A549 (cell line): ENCODE measurements around the gene GPNMB. TPM values are rescaled to one million over a fixed set of nuclear protein-coding genes. Genes with fewer than 3 reads are reported as not detected.

Experiments
- ATAC-seq, 2 experiments: fragments of 200-7000 bp in 1 of 2; fragments of >200 bp in 1 of 2; cut with Nextera tagmentation in 1 of 2; cut with Tn5 transposase in 1 of 2; 3 replicates each; pipeline versions ENCODE4 v1.8.0 to v1.9.1; 2018 to 2020; ENCODE audit warnings: mild to moderate bottlenecking in 1 of 2, moderate library complexity in 1 of 2
- CTCF ChIA-PET: fragments of 300-600 bp; sonication (Branson Sonifier 250); formaldehyde crosslinking; extraction: SDS; loops from one replicate; lab custom pipeline; 2021; ENCODE audit warnings: antibody characterized with exemption, inconsistent platforms; lab: Yijun Ruan, JAX
- POLR2A ChIA-PET: fragments of 350-600 bp; formaldehyde crosslinking; extraction: SDS; loops from one replicate; lab custom pipeline; 2021; ENCODE audit warnings: antibody characterized with exemption, inconsistent platforms; lab: Yijun Ruan, JAX
- DNase-seq, 2 experiments: peaks; one replicate each; pipeline versions ENCODE4 v3.0.0 to v3.0.0-alpha.2; 2011 to 2016; ENCODE audit warnings: low read depth in 1 of 2, low spot score in 1 of 2
- FAIRE-seq: peaks from 2 replicates; lab custom pipeline; 2011; peaks lifted over from hg19 to GRCh38; lab: Jason Lieb, UNC
- H3K27ac ChIP-seq, 2 experiments: fragments of >200 bp; sonication (Bioruptor Twin); formaldehyde crosslinking; 3 replicates each; pipeline ENCODE4 v1.5.1; 2016 to 2017
- H3K4me1 ChIP-seq: fragments of >200 bp; sonication (Bioruptor Twin); formaldehyde crosslinking; 3 replicates; pipeline ENCODE4 v1.6.1; 2016
- H3K4me2 ChIP-seq: fragments of >200 bp; sonication (Bioruptor Twin); formaldehyde crosslinking; 3 replicates; pipeline ENCODE4 v1.6.1; 2016
- H3K4me3 ChIP-seq: fragments of >200 bp; sonication (Bioruptor Twin); formaldehyde crosslinking; 3 replicates; pipeline ENCODE4 v1.5.1; 2016
- H3K9me3 ChIP-seq: fragments of >200 bp; sonication (Bioruptor Twin); formaldehyde crosslinking; 3 replicates; pipeline ENCODE4 v1.6.1; 2016
- CBX2 ChIP-seq: fragments of 200-600 bp; sonication (generic); IDR thresholded peaks from 2 replicates; pipeline ENCODE4 v1.6.1; 2016; ENCODE audit warnings: low read depth, mild to moderate bottlenecking, borderline replicate concordance
- CBX8 ChIP-seq: fragments of 200-600 bp; sonication (generic); IDR thresholded peaks from 2 replicates; pipeline ENCODE4 v1.6.1; 2016
- CEBPB ChIP-seq, 2 experiments: fragments of >200 bp in 1 of 2; sonication (Bioruptor Twin) in 1 of 2; formaldehyde crosslinking in 1 of 2; IDR thresholded peaks; 2 replicates each; pipeline ENCODE4 v1.6.1; 2012 to 2016
- CHD4 ChIP-seq: fragments of 200-600 bp; sonication (generic); IDR thresholded peaks from 2 replicates; pipeline ENCODE4 v1.6.1; 2016; ENCODE audit warnings: antibody characterized with exemption, mild to moderate bottlenecking, borderline replicate concordance
- FOSB ChIP-seq: fragments of 250-450 bp; sonication (Bioruptor Pico); IDR thresholded peaks from 2 replicates; pipeline ENCODE4 v1.5.0; 2020; ENCODE audit warnings: mild to moderate bottlenecking, moderate library complexity
- FOXS1 ChIP-seq: fragments of 250-450 bp; sonication (Bioruptor Pico); IDR thresholded peaks from 2 replicates; pipeline ENCODE4 v1.5.0; 2020; ENCODE audit warnings: mild to moderate bottlenecking, moderate library complexity
- GATA3 ChIP-seq: IDR thresholded peaks from 2 replicates; pipeline ENCODE4 v1.6.1; 2012; ENCODE audit warnings: borderline replicate concordance
- HDAC2 ChIP-seq: fragments of 200-600 bp; sonication (generic); IDR thresholded peaks from 2 replicates; pipeline ENCODE4 v1.6.1; 2016
- HOXA7 ChIP-seq: fragments of 250-450 bp; sonication (Bioruptor Pico); IDR thresholded peaks from 2 replicates; pipeline ENCODE4 v1.5.0; 2020; ENCODE audit warnings: mild to moderate bottlenecking, moderate library complexity
- HOXB5 ChIP-seq: fragments of 250-450 bp; sonication (Bioruptor Pico); IDR thresholded peaks from 2 replicates; pipeline ENCODE4 v1.5.0; 2020; ENCODE audit warnings: mild to moderate bottlenecking, moderate library complexity
- JUNB ChIP-seq: fragments of >200 bp; sonication (Bioruptor Twin); formaldehyde crosslinking; IDR thresholded peaks from 2 replicates; pipeline ENCODE4 v1.6.1; 2016
- KDM1A ChIP-seq: fragments of 200-600 bp; sonication (generic); IDR thresholded peaks from 2 replicates; pipeline ENCODE4 v1.6.1; 2016; ENCODE audit warnings: low read depth, mild to moderate bottlenecking
- KDM5A ChIP-seq: fragments of 200-600 bp; sonication (generic); IDR thresholded peaks from 2 replicates; pipeline ENCODE4 v1.6.1; 2016; ENCODE audit warnings: antibody characterized with exemption, mild to moderate bottlenecking
- NFE2L2 ChIP-seq: fragments of 150-350 bp; conservative IDR thresholded peaks from 2 replicates; pipeline ENCODE4 v1.6.1; 2014; ENCODE audit warnings: low read length
- NPAS2 ChIP-seq: fragments of 250-450 bp; sonication (Bioruptor Pico); IDR thresholded peaks from 2 replicates; pipeline ENCODE4 v1.8.0; 2022; ENCODE audit warnings: mild to moderate bottlenecking, moderate library complexity, borderline replicate concordance
- PHF8 ChIP-seq: fragments of 200-600 bp; sonication (generic); IDR thresholded peaks from 2 replicates; pipeline ENCODE4 v1.6.1; 2016; ENCODE audit warnings: low read depth, mild to moderate bottlenecking, antibody characterized with exemption, moderate library complexity, borderline replicate concordance
- POLR2AphosphoS2 ChIP-seq: conservative IDR thresholded peaks from 2 replicates; pipeline ENCODE4 v1.6.1; 2012; ENCODE audit warnings: low read length, improper control_type of control experiment, inconsistent platforms
- RAD21 ChIP-seq, 2 experiments: fragments of >200 bp in 1 of 2; sonication (Bioruptor Twin) in 1 of 2; formaldehyde crosslinking in 1 of 2; IDR thresholded peaks in 1 of 2; conservative IDR thresholded peaks in 1 of 2; 2 replicates in 1 of 2; 3 replicates in 1 of 2; pipeline ENCODE4 v1.6.1; 2012 to 2018; ENCODE audit warnings: inconsistent platforms in 1 of 2
- RCOR1 ChIP-seq: fragments of 150-350 bp; IDR thresholded peaks from 2 replicates; pipeline ENCODE4 v1.6.1; 2014; ENCODE audit warnings: antibody characterized with exemption, low read length, low read depth
- RFX5 ChIP-seq: fragments of 450-650 bp; IDR thresholded peaks from 2 replicates; pipeline ENCODE4 v1.7.1; 2014; ENCODE audit warnings: antibody characterized with exemption, mild to moderate bottlenecking, moderate library complexity
- RNF2 ChIP-seq: fragments of 200-600 bp; sonication (generic); IDR thresholded peaks from 2 replicates; pipeline ENCODE4 v1.6.1; 2016; ENCODE audit warnings: low read depth, mild to moderate bottlenecking, antibody characterized with exemption, moderate library complexity, borderline replicate concordance
- SREBF2 ChIP-seq: fragments of 450-650 bp; IDR thresholded peaks from 2 replicates; pipeline ENCODE4 v1.6.1; 2014; ENCODE audit warnings: mild to moderate bottlenecking, moderate library complexity
- TFCP2L1 ChIP-seq: fragments of 250-450 bp; sonication (Bioruptor Pico); IDR thresholded peaks from 2 replicates; pipeline ENCODE4 v1.5.0; 2021; ENCODE audit warnings: mild to moderate bottlenecking
- TP53 ChIP-seq: fragments of 250-450 bp; sonication (Bioruptor Pico); IDR thresholded peaks from 2 replicates; pipeline ENCODE4 v1.5.0; 2021; ENCODE audit warnings: mild to moderate bottlenecking, moderate library complexity
- ZC3H11A ChIP-seq: fragments of 450-650 bp; IDR thresholded peaks from 2 replicates; pipeline ENCODE4 v1.6.1; 2014; ENCODE audit warnings: antibody characterized with exemption, mild to moderate bottlenecking
- ZNF302 ChIP-seq: fragments of 250-450 bp; sonication (Bioruptor Pico); IDR thresholded peaks from 2 replicates; pipeline ENCODE4 v1.9.0; 2021; ENCODE audit warnings: inconsistent platforms, mild to moderate bottlenecking, moderate library complexity
- WGBS: methylation state at CpG from one replicate; pipeline ENCODE4 v1.1.6; 2017; ENCODE audit errors: missing lambda C conversion rate; 5-methylcytosine and 5-hydroxymethylcytosine counted together
- polyA plus RNA-seq, 4 experiments: library from polyadenylated mRNA; depleted of rRNA in 3 of 4; stranded (reverse); fragments of >200 nt; fragmentation: RNase III in 1 of 4; extraction: RNeasy Plus Mini Kit Qiagen cat#74134 plus additional on column Dnase treatment in 1 of 4; gene quantifications; 2 replicates in 3 of 4; 3 replicates in 1 of 4; pipeline ENCODE4 v1.2.3, GENCODE V29; 2011 to 2017
- TF ChIP-seq, protein P1 (sequence below): fragments of 250-450 bp; sonication (Bioruptor Pico); IDR thresholded peaks from 2 replicates; pipeline ENCODE4 v1.5.0; 2020; ENCODE audit warnings: low read depth, mild to moderate bottlenecking, moderate library complexity
- TF ChIP-seq, protein P2 (sequence below): fragments of 450-650 bp; IDR thresholded peaks from 2 replicates; pipeline ENCODE4 v1.6.1; 2014; ENCODE audit warnings: antibody characterized with exemption
- TF ChIP-seq, protein P3 (sequence below): fragments of >200 bp; sonication (Bioruptor Twin); formaldehyde crosslinking; IDR thresholded peaks from 3 replicates; pipeline ENCODE4 v1.6.1; 2016
- TF ChIP-seq, protein P4 (sequence below): fragments of 150-350 bp; IDR thresholded peaks from 2 replicates; pipeline ENCODE4 v1.6.1; 2014; ENCODE audit warnings: low read depth, mild to moderate bottlenecking, low read length

The GPNMB gene
- polyA plus RNA-seq, 2 of the 4 experiments (the other 2 are of a cell fraction) = 3.3 to 4.7 TPM

DNA sequence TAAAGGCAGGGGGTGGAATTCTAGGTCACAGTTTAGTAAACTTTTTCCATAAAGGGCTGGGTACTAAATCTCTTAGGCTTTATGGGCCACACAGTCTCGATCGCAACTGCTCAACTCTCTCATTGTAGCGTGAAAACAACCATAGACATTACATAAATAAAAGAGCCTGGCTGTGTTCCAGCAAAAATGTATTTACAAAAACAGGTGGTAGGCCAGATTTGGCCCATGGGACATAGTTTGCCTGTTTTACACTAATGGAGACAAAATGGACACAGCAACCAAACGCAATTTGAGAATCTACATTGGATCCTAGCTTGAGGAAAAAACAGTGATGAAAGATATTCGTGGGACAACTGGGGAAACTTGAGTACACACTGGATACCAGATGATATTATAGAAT, 29.3 kb downstream of the GPNMB start:
- peaks cover 22% of the 10 kb centered on the region for H3K4me1 ChIP-seq
- DNase-seq (no peak), FAIRE-seq (no peak)
- CTCF ChIA-PET = interaction anchor here (0.7 to 6.7 kb wide), 20 partner anchors 8 to 271 kb away, joined by 3 to 49 read pairs (median 8); no protein-coding TSS in a partner anchor
- H3K9me3 ChIP-seq = no peaks in the 10 kb centered on the region
- POLR2A ChIA-PET = interaction anchor here (1.2 kb wide), 1 partner anchor 23 kb away, joined by 3 read pairs; no protein-coding TSS in a partner anchor
- TF ChIP-seq SREBF2 (no peak), KDM1A (no peak), RNF2 (no peak), KDM5A (no peak), TFCP2L1 (CRISPR knock-in tag) (no peak), ZNF302 (no peak), FOXS1 (CRISPR knock-in tag) (no peak), RFX5 (no peak), GATA3 (no peak), HOXA7 (CRISPR knock-in tag) (no peak), CBX8 (no peak)
- TF ChIP-seq, protein P1, sequence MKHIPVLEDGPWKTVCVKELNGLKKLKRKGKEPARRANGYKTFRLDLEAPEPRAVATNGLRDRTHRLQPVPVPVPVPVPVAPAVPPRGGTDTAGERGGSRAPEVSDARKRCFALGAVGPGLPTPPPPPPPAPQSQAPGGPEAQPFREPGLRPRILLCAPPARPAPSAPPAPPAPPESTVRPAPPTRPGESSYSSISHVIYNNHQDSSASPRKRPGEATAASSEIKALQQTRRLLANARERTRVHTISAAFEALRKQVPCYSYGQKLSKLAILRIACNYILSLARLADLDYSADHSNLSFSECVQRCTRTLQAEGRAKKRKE (CRISPR knock-in tag) = no peak
- TF ChIP-seq, all 56 proteins: peak for 0
- ATAC-seq = no peak
- no peak overlapping the region; a peak in 1 of 6 replicates for H3K27ac ChIP-seq
- no peak overlapping the region for H3K4me3 ChIP-seq
- 85% methylated on average over 5 of the region's 5 CpGs for whole genome bisulfite sequencing
- H3K4me2 ChIP-seq = no peak overlapping the region

DNA sequence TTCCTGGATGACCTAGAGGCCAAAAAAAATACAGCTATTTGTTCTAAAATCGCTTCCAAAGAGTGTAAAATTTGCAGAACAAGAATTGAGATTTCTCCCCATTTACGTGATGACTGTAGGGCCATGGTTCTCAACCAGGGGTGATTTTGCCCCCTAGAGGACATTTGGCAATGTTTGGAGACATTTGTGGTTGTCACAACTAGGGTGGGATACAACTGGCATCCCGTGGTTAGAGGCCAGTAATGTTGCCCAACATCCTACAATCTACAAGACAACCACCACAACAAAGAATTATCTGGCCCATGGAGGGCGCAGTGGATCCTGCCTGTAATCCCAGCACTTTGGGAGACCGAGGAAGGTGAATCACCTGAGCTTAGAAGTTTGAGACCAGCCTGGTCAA, 29.8 kb downstream of the GPNMB start:
- Histone ChIP-seq H3K27ac (no peak overlapping the region; a peak in 1 of 6 replicates), H3K4me3 (no peak overlapping the region), H3K4me2 (no peak overlapping the region), H3K4me1 (peaks cover 22% of the 10 kb centered on the region), H3K9me3 (no peaks in the 10 kb centered on the region)
- 74% methylated on average over 5 of the region's 5 CpGs for WGBS
- ATAC-seq = peak in 1 of 2 experiments; percentile 20; a peak in 2 of 6 replicates
- ChIA-PET POLR2A (interaction anchor here (1.2 kb wide), 1 partner anchor 22 kb away, joined by 3 read pairs; no protein-coding TSS in a partner anchor), CTCF (interaction anchor here (0.7 to 6.7 kb wide), 40 partner anchors 8 to 437 kb away, joined by 3 to 49 read pairs (median 5); partner anchors contain the start of gene IGF2BP3)
- TF ChIP-seq CEBPB (IDR thresholded peaks at IDR 0.05) (0 out of 4 replicates have a peak, but pooled peaks of 1 of the 2 experiments have one; percentile 31), CBX2 (no peak), RAD21 (conservative IDR thresholded peaks at IDR 0.05 in 1 of 2, IDR thresholded peaks at IDR 0.05 in 1 of 2) (0 out of 5 replicates have a peak, but pooled peaks of 1 of the 2 experiments have one; percentile 1)
- DNase-seq = peak in 1 of 2 experiments; percentile 33
- no peak for FAIRE-seq

DNA sequence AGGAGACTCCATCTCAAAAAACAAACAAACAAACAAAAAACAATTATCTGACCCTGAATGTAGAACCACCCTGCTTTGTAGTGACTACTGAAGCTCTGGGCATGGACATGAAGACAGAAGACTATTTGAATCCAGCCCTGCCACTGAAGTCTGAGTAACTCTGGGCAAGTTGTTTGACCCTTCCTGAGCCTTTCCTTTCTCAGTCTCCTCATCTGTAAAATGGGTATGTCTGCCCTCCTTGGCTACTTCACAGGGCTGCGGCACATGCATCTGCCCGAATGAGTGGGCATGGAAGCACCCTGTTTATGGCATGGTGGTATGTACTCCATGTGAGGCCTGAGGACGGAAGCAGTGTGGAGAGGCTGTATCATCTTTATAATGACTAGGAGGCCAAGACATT, 30.4 kb downstream of the GPNMB start:
- WGBS = 69% methylated on average over 3 of the region's 3 CpGs
- POLR2A ChIA-PET = interaction anchor here (1.2 kb wide), 1 partner anchor 22 kb away, joined by 3 read pairs; no protein-coding TSS in a partner anchor

More for the DNA sequence above, 30.4 kb downstream of the GPNMB start:
- H3K27ac ChIP-seq = no peak overlapping the region
- DNase-seq = no peak
- FAIRE-seq = no peak
- CTCF ChIA-PET = interaction anchor here (0.6 to 6.7 kb wide), 40 partner anchors 10 to 437 kb away, joined by 3 to 49 read pairs (median 5); partner anchors contain the start of gene IGF2BP3
- peaks cover 22% of the 10 kb centered on the region for H3K4me1 ChIP-seq
- ATAC-seq = no peak
- H3K4me3 ChIP-seq = no peak overlapping the region
- H3K9me3 ChIP-seq = no peaks in the 10 kb centered on the region
- TF ChIP-seq ZC3H11A (no peak), TFCP2L1 (CRISPR knock-in tag) (no peak), TP53 (CRISPR knock-in tag) (no peak), RCOR1 (no peak), FOSB (CRISPR knock-in tag) (no peak), NFE2L2 (no peak), HOXB5 (CRISPR knock-in tag) (no peak), CHD4 (peak; percentile 73; the same call in 1 of the 2 replicates), NPAS2 (CRISPR knock-in tag) (no peak), CEBPB (IDR thresholded peaks at IDR 0.05) (no peak), KDM1A (peak; percentile 90), CBX2 (no peak), GATA3 (no peak), KDM5A (no peak), PHF8 (no peak), HDAC2 (peak; percentile 74; the same call in 1 of the 2 replicates), CBX8 (no peak), POLR2AphosphoS2 (no peak), JUNB (no peak)
- TF ChIP-seq, protein P2, sequence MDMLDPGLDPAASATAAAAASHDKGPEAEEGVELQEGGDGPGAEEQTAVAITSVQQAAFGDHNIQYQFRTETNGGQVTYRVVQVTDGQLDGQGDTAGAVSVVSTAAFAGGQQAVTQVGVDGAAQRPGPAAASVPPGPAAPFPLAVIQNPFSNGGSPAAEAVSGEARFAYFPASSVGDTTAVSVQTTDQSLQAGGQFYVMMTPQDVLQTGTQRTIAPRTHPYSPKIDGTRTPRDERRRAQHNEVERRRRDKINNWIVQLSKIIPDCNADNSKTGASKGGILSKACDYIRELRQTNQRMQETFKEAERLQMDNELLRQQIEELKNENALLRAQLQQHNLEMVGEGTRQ = no peak
- TF ChIP-seq, protein P3, sequence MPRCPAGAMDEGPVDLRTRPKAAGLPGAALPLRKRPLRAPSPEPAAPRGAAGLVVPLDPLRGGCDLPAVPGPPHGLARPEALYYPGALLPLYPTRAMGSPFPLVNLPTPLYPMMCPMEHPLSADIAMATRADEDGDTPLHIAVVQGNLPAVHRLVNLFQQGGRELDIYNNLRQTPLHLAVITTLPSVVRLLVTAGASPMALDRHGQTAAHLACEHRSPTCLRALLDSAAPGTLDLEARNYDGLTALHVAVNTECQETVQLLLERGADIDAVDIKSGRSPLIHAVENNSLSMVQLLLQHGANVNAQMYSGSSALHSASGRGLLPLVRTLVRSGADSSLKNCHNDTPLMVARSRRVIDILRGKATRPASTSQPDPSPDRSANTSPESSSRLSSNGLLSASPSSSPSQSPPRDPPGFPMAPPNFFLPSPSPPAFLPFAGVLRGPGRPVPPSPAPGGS = no peak
- TF ChIP-seq, protein P4, sequence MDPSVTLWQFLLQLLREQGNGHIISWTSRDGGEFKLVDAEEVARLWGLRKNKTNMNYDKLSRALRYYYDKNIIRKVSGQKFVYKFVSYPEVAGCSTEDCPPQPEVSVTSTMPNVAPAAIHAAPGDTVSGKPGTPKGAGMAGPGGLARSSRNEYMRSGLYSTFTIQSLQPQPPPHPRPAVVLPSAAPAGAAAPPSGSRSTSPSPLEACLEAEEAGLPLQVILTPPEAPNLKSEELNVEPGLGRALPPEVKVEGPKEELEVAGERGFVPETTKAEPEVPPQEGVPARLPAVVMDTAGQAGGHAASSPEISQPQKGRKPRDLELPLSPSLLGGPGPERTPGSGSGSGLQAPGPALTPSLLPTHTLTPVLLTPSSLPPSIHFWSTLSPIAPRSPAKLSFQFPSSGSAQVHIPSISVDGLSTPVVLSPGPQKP = no peak
- no peak overlapping the region for H3K4me2 ChIP-seq
